Measurements from ENCODE around the gene SESN1.
"Not testable (repeated sequence)": the region's sequence is repeated elsewhere in the genome, so short reads cannot be mapped to it uniquely, and the experiment has no call there.

Gene SESN1

GRCh38 chr6:109095036-109095834, 589 bp upstream of the SESN1 start, which contains the start of gene CEP57L1:
CEP57L1 (plus strand) TSS chr6:109095507; CDS start chr6:109145222, 49,715 bp downstream.
- peak; percentile 97 for DNase-seq (ENCODE audit: low spot score)

- DNase-seq (ENCODE audit: low spot score) = peak; percentile 55
These were observed 772 bp downstream of the SESN1 start for GRCh38 chr6:109093732-109094415.

GRCh38 chr6:109092074-109092473, 2.6 kb downstream of the SESN1 start:
- DNase-seq (ENCODE audit: low spot score) = no peak

GRCh38 chr6:109091314-109092024, 3.2 kb downstream of the SESN1 start:
- no peak for DNase-seq (ENCODE audit: low spot score)

- no peak for DNase-seq (ENCODE audit: low spot score)
These were observed 5.7 kb downstream of the SESN1 start for GRCh38 chr6:109088995-109089394.

GRCh38 chr6:109087661-109088264, 6.9 kb downstream of the SESN1 start:
- no peak for DNase-seq (ENCODE audit: low spot score)

GRCh38 chr6:109084146-109084545, 10.5 kb downstream of the SESN1 start:
- not testable (repeated sequence) for DNase-seq (ENCODE audit: low spot score)

- no peak for DNase-seq (ENCODE audit: low spot score)
These were observed 11.0 kb downstream of the SESN1 start for GRCh38 chr6:109083657-109084056.

GRCh38 chr6:109082188-109082577, 12.5 kb downstream of the SESN1 start:
- DNase-seq (ENCODE audit: low spot score) = peak; percentile 59

GRCh38 chr6:109081516-109082187, 13.0 kb downstream of the SESN1 start:
- DNase-seq (ENCODE audit: low spot score) = no peak

GRCh38 chr6:109081026-109081425, 13.6 kb downstream of the SESN1 start:
- no peak for DNase-seq (ENCODE audit: low spot score)

- no peak for DNase-seq (ENCODE audit: low spot score)
These were observed 14.7 kb downstream of the SESN1 start for GRCh38 chr6:109079981-109080380.

GRCh38 chr6:109076377-109076776, 18.3 kb downstream of the SESN1 start:
- no peak for DNase-seq (ENCODE audit: low spot score)

GRCh38 chr6:109075934-109076333, 18.7 kb downstream of the SESN1 start:
- no peak for DNase-seq (ENCODE audit: low spot score)

GRCh38 chr6:109074133-109074415, 20.6 kb downstream of the SESN1 start:
- DNase-seq (ENCODE audit: low spot score) = no peak

- peak; percentile 61 for DNase-seq (ENCODE audit: low spot score)
These were observed 21.1 kb downstream of the SESN1 start for GRCh38 chr6:109073344-109074132.

- no peak for DNase-seq (ENCODE audit: low spot score)
These were observed 23.3 kb downstream of the SESN1 start for GRCh38 chr6:109071125-109071917.

- DNase-seq (ENCODE audit: low spot score) = no peak
These were observed 24.9 kb downstream of the SESN1 start for GRCh38 chr6:109069746-109070145.

- no peak for DNase-seq (ENCODE audit: low spot score)
These were observed 31.8 kb downstream of the SESN1 start for GRCh38 chr6:109062767-109063352.

GRCh38 chr6:109062216-109062615, 32.4 kb downstream of the SESN1 start:
- no peak for DNase-seq (ENCODE audit: low spot score)
